Stimulated activated CD4-positive, alpha-beta T cell treated with anti-CD3 and anti-CD28 coated beads, Interleukin-2, amount 100 ng/mL, for 4 hours (primary cell): ENCODE measurements around the gene ILF3.
"Not testable (repeated sequence)": the region's sequence is repeated elsewhere in the genome, so short reads cannot be mapped to it uniquely, and the experiment has no call there.

Source experiments
- DNase-seq: peaks from one replicate; pipeline ENCODE4 v3.0.0-alpha.2; 2020; ENCODE audit warnings: low read depth

Gene ILF3

GRCh38 chr19:10642473-10643171 lies 11.5 kb upstream of the ILF3 start:
- no peak for DNase-seq

DNA sequence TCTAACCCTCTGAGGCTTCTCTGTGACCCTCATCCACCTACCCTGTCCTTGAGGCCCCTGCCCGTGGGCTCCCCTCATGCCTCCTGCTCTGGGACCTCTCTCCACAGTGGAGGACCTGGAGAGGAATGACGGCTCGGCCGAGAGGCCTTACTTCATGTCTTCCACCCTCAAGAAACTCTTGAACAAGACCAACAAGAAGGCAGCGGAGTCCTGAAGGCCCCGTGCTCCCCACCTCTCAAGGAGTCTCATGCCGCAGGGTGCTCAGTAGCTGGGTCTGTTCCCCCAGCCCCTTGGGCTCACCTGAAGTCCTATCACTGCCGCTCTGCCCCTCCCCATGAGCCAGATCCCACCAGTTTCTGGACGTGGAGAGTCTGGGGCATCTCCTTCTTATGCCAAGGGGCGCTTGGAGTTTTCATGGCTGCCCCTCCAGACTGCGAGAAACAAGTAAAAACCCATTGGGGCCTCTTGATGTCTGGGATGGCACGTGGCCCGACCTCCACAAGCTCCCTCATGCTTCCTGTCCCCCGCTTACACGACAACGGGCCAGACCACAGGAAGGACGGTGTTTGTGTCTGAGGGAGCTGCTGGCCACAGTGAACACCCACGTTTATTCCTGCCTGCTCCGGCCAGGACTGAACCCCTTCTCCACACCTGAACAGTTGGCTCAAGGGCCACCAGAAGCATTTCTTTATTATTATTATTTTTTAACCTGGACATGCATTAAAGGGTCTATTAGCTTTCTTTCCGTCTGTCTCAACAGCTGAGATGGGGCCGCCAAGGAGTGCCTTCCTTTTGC lies 10.8 kb upstream of the ILF3 start:
- DNase-seq, result no peak

DNA sequence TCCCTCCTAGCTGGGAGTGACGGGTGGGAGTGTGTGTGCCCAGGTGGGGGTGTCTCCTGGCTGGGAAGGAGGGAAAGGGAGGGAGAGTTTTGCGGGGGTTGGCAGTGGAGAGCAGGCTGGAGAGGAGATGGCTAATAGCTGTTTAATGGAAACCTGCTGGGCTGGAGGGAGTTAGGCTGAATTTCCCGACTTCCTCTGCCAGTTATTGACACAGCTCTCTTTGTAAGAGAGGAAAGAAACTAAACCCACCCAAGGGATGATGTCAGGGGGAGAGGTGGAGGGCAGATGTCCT lies 10.2 kb upstream of the ILF3 start:
- no peak for DNase-seq

- DNase-seq, result peak; percentile 77
These were observed 9.7 kb upstream of the ILF3 start for GRCh38 chr19:10644260-10645007.

- DNase-seq, result no peak
These were observed 7.5 kb upstream of the ILF3 start for GRCh38 chr19:10646456-10647159.

- no peak for DNase-seq
These were observed 5.8 kb upstream of the ILF3 start for GRCh38 chr19:10648360-10648759.

- no peak for DNase-seq
These were observed 2.3 kb upstream of the ILF3 start for GRCh38 chr19:10651851-10652250.

DNA sequence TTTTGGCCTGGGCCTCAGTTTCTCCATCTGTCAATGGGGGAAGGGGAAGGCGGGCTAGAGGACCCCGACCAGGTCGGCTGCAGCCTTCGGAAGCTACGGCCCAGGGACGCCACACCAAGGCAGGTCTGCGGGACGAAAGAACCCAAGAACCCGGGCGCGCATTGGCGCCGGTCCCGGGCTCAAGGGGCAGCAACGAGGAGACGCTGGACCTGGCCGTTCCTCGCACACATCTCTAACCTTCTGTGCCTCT lies 739 bp upstream of the ILF3 start:
- no peak for DNase-seq

DNA sequence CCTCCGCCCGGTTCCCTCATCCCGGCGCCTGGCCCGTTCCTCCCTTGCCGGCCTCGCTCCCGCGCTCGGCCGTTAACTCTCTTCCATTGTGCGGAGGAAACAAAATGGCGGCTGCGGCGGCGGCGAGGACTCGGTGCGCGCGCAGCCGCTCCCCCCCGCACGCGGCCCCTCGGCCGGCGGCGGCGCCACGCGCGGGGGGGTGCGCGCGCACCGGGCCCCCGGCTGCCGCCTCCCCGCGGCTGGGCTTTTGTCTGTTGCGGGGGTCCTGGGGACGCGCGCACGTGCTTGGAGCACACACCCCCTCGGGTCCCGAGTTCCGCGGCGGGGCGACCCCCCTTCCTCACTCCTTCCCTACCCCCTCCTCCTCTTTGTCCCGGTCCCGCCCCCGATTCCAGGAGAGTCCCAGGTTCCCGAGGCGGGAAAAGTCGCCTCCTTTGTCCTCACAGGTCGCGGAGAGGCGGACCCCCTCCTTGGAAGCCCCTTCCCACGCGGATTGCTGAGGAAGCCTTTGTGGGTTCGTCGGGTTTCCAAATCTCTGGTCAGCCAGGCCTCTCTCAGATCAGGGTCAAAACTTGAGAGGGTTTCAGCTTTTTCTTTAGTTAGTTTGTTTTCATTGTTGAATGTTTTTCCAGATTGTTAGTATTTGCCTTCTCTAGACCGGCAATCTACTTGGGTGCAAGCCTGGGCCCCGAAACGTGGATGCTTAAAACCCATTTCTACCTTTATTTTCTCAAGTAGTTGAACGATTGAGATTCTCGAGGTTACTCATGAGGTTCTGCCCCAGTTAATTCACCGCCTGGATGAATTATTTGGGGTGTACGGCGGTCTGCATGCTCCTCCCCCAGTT lies 687 bp downstream of the ILF3 start:
- DNase-seq, result peak; percentile 54

- no peak for DNase-seq
These were observed 1.5 kb downstream of the ILF3 start for GRCh38 chr19:10655457-10656312.

- DNase-seq, result no peak
These were observed 6.2 kb downstream of the ILF3 start for GRCh38 chr19:10660346-10660745.

DNA sequence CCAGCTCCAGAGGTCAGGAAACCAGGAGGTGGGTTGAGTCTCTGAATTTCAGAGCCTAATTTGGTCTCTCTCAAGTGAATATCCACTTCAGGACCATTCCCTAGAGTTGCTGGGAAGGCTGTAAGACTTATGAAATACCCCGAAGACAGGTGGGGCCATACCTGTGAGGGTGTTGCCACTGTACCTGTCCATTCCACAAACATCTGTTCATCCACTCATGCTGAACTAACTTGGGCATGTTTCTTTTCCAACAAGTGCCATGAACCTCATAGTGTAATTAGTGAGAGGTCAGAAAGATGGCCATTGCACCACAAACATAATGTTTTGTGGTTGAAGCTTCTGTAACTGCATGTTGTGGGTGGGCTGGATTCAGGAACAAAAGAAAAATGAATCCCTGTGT lies 7.8 kb downstream of the ILF3 start:
- DNase-seq, result no peak

DNA sequence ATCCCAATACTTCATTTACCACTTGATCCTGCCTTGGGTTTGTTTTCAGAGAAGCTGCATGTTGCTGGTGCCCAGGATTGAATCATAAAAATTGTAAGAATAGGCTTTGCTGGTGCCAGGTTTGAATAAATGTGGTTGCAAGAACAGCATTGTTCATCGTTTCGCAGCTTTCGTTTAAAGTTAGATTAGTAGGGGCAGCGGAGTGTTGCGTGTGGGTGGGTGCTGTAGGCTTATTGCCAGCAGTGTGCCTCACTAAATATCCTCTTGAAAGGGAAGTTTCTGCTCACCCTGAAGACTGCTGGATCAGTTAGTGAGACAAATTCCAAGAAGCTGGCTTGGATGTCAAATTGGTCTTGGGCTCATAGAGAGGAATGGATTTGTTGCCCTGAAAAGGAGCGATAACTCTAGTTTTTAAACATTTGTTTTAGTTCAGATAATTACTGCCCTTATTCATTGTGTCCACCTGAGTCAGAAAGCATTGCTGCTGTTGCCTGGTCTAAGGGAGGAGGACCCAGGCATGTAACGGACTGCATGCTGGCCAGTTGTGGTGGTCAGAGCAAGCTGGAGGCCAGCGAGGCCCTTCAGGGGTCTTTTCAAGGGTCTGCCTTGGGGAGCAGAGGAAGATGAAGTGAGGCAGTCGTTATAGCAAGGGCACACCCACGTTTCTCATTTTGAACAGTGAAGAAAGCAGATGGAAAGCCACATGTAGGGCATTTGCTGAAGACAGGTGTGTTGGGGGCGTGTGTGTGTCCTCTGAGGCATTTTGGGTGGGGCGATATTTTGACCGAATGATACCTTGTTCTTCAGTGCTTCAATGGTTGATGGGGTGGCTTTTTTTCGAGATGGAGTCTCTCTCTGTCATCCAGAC lies 8.5 kb downstream of the ILF3 start:
- no peak for DNase-seq

DNA sequence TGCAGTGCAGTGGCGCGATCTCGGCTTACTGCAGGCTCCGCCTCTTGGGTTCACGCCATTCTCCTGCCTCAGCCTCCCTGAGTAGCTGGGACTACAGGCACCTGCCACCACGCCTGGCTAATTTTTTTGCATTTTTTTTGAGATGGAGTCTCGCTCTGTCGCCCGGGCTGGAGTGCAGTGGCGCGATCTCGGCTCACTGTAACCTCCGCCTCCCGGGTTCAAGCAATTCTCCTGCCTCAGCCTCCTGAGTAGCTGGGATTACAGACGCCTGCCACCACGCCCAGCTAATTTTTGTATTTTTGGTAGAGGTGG lies 9.1 kb downstream of the ILF3 start:
- DNase-seq, result not testable (repeated sequence)

DNA sequence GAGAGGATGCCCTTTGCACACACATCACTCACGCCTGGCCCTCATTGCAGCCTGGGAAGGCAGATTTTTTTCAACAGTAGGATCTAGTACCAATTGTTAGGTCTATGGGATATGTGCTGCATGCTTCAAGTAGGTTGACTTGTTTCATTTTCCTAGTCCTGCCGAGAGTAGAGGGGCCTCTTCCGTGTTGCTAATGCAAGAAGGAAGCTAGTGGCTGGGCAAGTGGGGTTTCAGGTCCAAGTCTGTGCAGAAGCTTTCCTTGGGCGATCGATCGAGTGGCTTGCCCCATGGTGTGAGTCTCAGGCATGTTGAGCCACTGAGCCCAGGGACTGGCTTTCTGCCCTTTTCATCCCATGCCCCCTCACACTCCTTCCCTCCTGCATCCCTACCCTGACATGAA lies 13.7 kb downstream of the ILF3 start:
- no peak for DNase-seq

DNA sequence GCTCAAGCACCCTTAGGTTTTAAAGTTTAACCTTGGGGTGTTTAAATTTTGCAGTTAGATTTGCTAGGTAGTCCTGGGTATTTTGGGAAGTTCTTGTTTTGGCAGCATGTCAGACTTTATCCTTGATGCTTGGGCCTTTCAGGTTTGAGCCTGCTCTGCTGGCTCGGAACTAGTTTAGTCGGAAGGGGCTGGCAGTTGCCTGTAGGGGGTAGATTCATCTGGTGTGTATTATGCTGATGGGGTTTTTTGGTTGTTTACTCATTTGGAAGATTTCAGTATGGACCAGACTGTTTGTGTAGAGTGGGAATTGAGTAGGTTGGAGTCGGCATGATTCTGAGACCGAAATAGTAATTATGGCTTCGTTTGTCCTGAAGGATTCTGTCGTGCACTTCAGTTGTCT lies 15.1 kb downstream of the ILF3 start:
- DNase-seq, result no peak

GRCh38 chr19:10670182-10670581 lies 16.0 kb downstream of the ILF3 start:
- no peak for DNase-seq

- DNase-seq, result no peak
These were observed 17.0 kb downstream of the ILF3 start for GRCh38 chr19:10670876-10671804.

DNA sequence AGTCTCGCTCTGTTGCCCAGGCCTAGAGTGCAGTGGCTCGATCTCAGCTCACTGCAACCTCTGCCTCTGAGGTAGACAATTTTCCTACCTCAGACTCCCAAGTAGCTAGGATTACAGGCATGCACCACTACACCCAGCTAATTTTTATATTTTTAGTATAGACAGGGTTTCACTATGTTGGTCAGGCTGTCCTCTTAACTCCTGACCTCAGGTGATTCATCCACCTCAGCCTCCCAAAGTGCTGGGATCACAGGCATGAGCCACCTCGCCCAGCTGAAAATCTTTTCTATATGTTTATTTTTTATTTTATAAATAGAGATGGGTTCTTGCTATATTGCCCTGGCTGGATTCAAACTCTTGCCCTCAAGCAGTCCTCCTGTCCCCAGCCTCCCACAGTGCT lies 17.8 kb downstream of the ILF3 start:
- DNase-seq, result not testable (repeated sequence)
